GDM1 (cell line): ENCODE measurements around the gene ACRV1.
"Not testable (repeated sequence)": the region's sequence is repeated elsewhere in the genome, so short reads cannot be mapped to it uniquely, and the experiment has no call there.

Source experiments
- DNase-seq: peaks from one replicate; lab custom pipeline; 2025; lab: John Stamatoyannopoulos, UW

The ACRV1 gene

DNA sequence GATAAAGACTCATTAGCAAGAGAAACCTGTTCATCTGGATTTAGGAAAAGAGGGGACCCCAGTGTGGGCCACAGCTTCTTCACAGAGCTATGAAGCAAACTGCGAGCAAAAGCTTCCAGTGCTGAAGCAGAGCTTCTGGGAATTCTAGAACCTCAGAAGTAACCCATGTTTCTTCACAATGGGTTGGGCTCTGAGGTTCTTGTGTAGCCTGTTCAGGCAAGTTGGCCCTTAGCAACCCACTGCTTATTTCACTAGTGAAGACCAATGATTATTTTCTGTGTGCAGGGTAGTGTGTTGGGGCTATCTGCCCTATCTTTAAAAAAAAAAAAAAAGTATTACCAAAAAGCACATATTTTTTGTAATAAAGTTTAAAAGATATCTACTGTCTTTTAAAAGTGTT lies at the start of gene ACRV1:
ACRV1 (minus strand) TSS at position 101 of the 400 bp plus-strand sequence; CDS start at position 34, 67 bp downstream.
- DNase-seq = no peak

DNA sequence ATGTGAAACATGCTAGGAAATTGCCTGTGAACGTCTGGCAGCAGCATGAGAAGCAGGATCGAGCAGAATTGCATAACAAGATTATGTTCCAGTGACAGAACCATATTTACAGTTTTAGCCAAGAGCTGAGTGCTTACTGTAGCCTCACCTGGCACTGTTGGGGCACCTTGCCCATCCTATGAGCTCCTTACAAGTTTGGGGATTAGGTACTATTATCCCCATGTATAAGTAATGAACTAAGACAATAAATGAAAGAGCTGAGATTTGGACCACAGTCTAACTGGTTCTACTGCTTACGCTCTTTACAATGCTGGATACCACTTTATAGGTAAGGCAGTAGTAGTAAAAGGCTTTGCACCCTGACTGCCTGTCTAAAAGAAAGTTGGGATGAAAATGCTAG lies 48.3 kb upstream of the ACRV1 start:
- no peak for DNase-seq

- DNase-seq = peak; percentile 1
These were observed 43.5 kb upstream of the ACRV1 start for GRCh38 chr11:125724125-125724524.

DNA sequence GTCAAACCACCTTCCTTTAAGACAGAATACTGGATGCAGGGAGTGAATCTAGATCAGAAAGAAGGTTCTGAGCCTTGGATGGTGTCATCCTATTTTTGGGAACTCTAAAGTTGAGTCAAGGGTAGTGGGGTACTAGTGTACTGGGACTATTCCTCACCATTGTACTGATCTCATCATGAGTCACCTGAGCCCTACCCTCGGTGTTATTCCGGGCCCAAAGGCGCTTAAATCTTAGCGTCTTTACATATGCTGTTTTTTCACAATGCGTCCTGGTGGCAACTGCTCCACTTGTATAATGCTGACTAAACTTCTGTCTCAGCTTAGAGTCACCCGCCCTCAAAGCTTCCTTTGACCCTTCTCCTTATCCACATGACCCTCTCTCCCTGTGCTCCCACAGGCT lies 40.1 kb upstream of the ACRV1 start:
- DNase-seq = no peak

GRCh38 chr11:125704686-125705085 lies 24.0 kb upstream of the ACRV1 start:
- not testable (repeated sequence) for DNase-seq

DNA sequence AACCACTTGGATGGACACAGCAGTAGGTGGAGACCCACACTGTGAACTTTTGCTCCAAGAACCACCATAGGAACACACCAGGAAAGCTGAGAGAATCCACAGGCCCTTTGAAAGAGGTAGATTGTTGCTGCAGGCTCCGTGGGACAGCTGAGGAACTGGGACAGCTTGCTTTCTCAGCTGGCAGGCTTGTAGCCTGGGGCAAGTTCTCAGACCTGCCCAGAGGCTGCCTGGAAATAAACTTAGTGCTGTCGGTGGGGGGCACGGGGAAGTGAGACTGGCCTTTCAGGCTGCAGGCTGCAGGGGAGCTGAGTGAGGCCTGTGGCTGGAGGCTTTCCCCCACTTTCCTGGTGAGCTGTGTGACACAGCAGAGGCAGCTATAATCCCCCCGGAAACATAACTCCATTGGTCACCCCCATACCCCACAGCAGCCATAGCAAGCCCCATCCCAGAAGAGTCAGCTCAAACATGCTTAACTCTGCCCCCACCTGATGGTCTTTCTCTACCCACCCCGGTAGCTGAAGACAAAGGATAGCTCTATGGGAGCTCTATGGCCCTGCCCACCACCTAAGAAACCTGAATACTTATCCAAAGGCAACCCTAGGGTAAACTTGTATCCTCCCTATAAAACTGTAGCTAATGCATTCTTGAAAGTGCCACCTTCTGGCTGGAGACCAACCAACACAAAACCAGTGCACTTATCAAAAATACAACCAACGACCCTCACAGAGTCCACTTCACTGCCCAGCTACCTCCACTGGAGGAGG lies 21.4 kb upstream of the ACRV1 start:
- DNase-seq = no peak

GRCh38 chr11:125701018-125701610 lies 20.5 kb upstream of the ACRV1 start:
- no peak for DNase-seq

GRCh38 chr11:125694951-125695350 lies 14.3 kb upstream of the ACRV1 start:
- DNase-seq = no peak

- no peak for DNase-seq
These were observed 12.2 kb upstream of the ACRV1 start for GRCh38 chr11:125692887-125693286.

- no peak for DNase-seq
These were observed 9.4 kb upstream of the ACRV1 start for GRCh38 chr11:125690006-125690405.

DNA sequence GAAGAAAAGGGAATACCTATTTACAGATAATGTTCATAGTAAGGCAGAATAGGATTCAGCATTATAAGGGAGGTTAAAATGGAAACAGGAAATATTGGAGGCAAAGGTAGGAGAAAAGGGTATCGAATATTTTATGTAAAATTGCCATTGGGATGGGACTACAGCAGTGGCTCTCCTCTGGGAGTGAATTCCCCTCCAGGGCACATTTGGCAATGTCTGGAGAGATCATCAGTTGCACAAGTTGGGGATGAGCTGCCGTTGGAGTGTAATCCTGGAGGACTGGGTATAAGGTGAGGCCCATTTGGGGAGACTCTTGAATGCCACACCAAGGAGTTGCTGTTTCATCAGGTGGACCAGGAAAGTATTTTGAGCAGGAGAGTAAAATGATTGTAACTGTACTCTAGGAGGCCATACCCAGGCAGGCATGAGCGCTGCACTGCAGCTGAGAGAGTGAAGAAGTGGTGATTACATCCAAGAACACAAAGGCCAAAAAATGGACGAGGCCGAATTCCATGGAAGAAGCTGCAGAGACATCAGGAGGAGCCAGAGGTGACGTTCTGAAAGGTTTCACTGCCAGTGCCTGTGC lies 8.7 kb upstream of the ACRV1 start:
- no peak for DNase-seq

GRCh38 chr11:125688632-125689031 lies 8.0 kb upstream of the ACRV1 start:
- no peak for DNase-seq

- DNase-seq = no peak
These were observed 7.4 kb upstream of the ACRV1 start for GRCh38 chr11:125688066-125688465.

DNA sequence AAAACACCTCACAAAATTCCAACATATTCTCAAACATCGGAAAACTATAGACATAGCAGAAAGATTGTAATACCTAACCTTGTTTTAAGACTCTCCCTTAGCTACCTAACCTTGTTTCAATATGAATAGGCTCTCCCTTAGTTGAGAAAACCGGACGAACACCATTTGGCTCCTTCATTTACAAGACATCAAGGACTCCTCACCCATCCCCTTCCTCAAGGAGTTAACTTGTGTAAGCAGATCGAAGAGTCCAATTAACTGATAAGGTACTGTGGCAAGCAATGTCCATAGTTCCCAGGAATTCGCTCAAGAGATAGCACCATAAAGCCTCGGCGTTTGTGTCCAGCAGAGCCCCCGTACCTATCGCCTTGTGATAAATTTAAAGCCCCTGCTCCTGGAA lies 4.6 kb upstream of the ACRV1 start:
- DNase-seq = no peak

GRCh38 chr11:125679837-125680236 lies 810 bp downstream of the ACRV1 start:
- no peak for DNase-seq

- no peak for DNase-seq
These were observed 1.2 kb downstream of the ACRV1 start for GRCh38 chr11:125679397-125679796.

- no peak for DNase-seq
These were observed 5.5 kb downstream of the ACRV1 start for GRCh38 chr11:125675196-125675595.

- DNase-seq = no peak
These were observed 6.4 kb downstream of the ACRV1 start for GRCh38 chr11:125674210-125674609.

GRCh38 chr11:125671561-125671960 lies 9.1 kb downstream of the ACRV1 start:
- DNase-seq = no peak

- no peak for DNase-seq
These were observed 10.5 kb downstream of the ACRV1 start for GRCh38 chr11:125670172-125670571.

DNA sequence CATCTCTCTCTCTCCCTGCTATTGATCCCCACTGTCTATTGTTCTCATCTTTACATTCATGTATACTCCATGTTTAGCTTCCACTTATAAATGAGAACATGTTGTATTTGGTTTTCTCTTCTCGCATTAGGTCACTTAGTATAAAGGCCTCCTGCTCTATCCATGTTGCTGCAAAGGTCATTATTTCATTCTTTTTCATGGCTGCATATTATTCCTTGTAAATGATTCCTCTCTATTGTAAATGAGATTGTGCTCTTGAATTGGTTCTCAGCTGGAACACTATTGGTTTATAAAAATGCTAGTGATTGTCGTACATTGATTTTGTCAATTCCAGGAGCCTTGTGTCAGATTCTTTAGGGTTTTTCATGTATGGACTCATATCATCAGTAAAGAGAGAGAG lies 13.5 kb downstream of the ACRV1 start:
- no peak for DNase-seq

- no peak for DNase-seq
These were observed 16.7 kb downstream of the ACRV1 start for GRCh38 chr11:125663910-125664309.

DNA sequence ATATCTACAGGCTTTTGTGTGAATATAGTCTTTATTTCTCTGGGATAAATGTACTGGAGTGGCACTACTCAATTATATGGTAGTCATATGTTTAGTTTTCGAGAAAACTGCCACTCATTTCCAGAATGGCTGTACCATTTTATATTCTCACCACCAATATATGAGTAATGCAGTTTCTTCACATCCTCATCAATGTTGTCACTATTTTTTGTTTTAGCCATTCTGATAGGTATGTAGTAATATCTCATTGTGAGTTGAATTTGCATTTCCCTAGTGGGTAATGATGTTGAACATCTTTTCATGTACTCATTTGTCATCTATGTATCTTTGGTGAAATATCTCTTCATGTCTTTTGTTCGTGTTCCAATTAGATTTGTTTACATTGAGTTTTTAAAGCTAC lies 18.0 kb downstream of the ACRV1 start:
- no peak for DNase-seq
